ENCODE data around the gene PIK3C3.
"Not testable (repeated sequence)": the region's sequence is repeated elsewhere in the genome, so short reads cannot be mapped to it uniquely, and the experiment has no call there.

PIK3C3 gene

DNA sequence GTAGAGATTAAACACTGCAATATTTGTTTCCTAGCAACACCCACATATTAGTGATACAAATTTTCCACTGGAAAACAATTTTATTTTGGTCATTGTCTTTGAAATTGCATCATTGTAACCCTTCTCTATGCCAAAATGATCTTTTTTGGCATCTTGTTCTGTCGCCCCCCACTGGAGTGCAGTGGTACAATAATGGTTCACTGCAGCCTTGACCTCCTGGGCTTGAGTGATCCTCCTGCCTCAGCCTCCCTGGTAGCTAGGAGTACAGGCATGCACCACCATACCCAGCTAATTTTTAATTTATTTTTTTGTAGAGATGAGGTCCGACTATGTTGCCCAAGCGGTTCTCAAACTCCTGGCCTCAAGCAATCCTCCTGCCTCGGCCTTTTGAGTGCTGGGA is 117.4 kb downstream of the PIK3C3 start:
- no peak for DNase-seq (ENCODE audit: low read depth in 2 of 2)

DNA sequence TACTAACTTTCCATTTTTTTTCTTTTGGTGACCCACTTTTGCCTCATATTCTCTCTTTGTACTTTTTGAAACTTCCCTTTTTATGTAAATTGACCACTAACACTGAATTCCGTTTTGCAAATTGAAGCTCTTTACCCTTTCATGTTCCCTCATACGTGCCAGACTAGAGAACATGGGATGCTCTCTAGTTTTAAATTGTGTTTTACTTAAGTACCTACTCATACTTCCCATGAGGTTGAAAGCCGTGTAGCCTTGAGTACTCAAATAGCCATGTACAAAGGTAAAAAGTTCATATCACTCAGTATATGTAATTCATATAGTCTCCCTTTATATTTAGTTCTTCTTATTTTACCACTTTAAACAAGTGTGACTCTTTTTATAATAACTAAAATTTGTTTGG is 119.7 kb downstream of the PIK3C3 start:
- DNase-seq (ENCODE audit: low read depth in 2 of 2), result no peak

DNA sequence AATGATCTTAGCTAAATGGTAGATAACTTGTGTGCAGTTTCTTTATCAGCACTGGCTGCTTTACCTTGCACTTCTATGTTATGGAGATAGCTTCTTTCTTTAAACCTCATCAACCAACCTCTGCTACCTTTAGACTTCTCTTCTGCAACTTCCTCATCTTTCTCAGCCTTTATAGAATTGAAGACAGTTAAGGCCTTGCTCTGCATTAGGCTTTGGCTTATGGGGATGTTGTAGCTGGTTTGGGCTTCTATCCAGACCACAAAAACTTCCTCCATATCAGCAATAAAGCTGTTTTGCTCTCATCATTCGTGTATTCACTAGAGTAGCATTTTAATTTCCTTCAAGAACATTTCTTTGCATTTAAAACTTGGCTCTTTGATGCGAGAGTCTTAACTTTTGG is 123.7 kb downstream of the PIK3C3 start:
- no peak for DNase-seq (ENCODE audit: low read depth in 2 of 2)

DNA sequence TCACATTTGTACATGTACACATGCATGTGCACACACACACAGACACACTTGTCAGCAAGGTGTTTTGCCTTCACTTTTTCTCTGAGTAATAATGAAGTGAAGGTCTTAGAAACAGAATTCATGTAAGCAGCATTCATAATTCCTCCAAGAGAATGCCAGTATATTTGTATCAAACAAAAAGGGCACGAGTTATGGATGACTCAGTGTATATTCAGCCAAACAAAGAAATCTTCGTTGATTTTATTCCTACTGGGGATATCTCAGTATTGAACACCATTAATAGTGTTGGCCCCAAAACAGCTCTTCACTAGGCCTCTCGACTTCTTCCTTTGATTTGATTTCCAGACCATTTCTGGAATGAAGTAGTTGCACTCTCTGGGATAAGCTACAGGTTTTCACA is 125.3 kb downstream of the PIK3C3 start:
- no peak for DNase-seq (ENCODE audit: low read depth in 2 of 2)

DNA sequence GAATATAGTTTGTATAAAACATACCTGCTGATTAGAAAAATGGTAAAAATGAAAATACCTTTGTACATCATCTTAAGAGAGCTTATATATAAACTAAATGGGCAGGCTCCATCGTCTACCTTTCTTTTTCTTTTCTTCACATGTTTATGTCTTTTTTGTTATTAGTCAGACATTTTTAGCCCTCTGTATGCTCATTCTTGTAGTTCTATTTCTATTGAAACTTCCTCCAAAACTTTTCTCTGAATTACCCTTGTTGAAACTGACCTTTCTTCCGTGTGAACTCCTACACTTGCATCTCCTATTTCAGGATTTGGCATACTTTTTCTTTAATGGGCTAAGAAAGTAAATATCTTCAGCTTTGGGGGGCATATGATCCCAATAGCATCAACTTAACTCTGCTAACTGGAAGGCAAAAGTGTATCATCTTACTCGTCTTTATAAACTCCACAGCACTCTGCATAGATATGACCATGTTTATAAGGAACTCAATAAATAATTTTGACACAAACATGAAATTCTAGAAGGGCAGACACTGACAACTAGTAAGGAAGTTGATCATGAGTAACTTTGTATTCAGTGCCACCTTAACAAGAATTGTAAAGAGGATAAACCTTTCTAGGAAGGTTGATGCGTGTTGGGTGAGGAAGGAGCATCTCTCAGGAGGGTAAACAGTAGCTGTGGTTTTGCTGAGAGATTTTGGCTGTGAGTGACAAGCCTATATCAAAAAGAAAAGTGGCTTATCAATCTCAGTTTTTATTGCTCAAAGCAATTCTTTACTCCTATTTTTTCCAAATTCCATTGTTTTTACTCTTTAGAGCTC is 127.6 kb downstream of the PIK3C3 start:
- no peak for DNase-seq (ENCODE audit: low read depth in 2 of 2)

DNA sequence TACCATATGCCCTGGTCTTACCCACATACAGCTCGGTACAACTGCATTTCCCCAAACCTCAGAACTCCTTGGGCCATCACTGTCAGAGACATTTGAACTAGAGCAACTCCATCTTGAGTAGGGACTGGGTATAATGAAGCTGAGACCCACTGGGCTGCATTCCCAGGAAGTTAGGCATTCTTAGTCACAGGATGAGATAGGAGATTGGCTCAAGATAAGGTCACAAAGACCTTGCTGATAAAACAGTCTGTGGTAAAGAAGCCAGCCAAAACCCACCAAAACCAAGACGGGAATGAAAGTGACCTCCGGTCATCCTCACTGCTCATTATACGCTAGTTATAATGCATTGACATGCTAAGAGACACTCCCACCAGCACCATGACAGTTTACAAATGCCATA is 131.3 kb downstream of the PIK3C3 start:
- no peak for DNase-seq (ENCODE audit: low read depth in 2 of 2)

DNA sequence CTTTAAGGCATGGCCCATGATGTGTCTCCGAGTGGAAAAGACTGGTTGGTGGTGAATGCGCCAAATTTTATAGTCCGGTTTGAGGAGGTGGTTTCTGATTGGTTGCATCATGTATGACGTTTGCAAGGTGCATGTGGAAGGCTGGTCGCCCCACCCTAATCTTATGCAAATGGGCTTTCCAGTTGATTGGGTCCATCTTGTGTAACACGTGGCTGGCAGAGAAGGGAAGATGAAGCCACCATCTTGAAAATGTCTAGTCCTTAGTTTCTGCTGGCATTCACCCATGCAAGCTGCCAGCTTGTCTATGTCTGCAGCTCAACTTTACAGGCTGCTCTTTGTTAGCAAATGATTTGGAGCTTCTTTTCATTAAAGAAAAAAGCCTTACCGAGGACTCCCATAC is 132.2 kb downstream of the PIK3C3 start:
- DNase-seq (ENCODE audit: low read depth in 2 of 2), result no peak

DNA sequence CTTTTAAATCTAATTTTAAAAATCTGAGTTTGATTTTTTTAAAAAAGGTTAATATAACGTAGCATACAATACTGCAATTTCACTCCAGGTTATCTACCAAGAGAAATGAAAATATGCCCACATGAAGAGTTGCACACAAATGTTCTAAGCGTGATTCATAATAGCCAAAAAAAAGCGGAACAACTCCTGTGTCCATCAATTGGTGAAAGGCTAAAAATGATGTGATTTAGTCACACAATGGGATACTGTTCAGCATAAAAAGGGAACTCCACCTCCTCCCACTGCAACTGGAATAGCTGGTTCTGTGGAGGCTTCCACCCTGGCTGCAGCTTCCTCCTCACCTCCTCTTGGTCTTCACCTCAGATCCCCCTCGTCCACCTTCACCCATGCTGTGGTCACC is 132.8 kb downstream of the PIK3C3 start:
- no peak for DNase-seq (ENCODE audit: low read depth in 2 of 2)

DNA sequence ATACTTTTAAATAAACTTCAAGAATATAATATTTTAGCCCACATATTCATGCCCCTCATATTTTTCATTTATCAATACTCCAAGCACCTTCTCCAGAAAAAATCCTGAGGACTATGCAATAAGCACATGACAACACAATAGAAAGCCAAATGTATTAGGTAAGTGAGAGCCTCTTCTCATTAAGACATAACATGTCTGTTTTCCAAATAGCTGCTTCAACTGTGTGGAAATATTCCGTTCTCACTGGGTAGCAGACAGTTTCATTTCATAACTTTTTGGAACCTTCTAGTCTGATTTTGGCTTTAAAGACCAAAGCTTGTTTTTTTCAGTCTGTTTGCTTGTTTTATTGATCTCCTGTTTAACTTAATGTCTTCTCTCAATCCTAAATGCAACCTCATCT is 137.8 kb downstream of the PIK3C3 start:
- no peak for DNase-seq (ENCODE audit: low read depth in 2 of 2)

DNA sequence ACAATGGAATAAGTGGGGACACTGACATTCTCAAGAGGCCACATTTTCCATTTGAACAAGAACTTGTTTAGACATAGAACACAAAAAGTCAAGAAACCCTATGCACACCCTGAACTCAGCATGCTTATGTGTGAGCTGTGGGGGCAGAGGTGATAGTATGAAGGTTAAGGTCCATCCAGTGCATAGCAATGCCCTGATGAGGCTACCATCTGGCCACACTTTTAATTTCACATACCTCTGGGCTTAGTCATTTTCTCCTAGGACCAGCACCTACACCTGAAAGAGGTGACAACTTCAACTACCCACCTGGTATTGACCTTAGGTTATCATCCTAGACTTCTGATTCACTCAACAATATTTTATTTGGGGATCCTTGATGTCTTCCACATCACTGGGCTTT is 139.8 kb downstream of the PIK3C3 start:
- no peak for DNase-seq (ENCODE audit: low read depth in 2 of 2)

DNA sequence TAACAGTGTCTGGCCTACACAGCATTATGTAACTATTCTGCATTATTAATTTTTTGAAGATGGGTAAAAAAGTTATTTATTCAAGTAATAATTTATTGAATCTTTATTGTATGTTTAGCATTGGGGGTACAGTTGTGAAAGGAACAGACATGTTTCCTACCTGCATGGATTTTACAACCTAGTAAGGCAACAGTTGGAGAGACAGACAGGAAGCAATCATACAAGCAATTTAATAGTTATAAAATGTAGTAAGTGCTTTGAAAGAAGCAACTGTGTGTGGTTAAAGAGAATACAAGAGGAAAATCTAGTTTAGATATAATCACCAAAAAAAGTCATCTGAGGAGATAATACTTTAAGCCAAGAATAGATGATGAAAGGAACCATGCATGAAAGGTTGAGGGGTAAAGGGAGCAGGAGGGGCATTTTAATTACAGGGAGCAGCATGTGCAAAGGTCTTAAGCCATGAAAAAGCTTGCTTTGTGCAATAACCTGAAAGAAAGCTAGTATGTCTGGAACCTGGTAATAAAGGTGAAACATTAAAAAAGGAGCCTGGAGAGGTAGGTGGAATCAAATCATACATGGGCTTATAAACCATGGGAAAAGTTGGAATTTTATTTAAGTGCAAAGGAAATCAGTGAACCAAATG is 140.8 kb downstream of the PIK3C3 start:
- no peak for DNase-seq (ENCODE audit: low read depth in 2 of 2)

DNA sequence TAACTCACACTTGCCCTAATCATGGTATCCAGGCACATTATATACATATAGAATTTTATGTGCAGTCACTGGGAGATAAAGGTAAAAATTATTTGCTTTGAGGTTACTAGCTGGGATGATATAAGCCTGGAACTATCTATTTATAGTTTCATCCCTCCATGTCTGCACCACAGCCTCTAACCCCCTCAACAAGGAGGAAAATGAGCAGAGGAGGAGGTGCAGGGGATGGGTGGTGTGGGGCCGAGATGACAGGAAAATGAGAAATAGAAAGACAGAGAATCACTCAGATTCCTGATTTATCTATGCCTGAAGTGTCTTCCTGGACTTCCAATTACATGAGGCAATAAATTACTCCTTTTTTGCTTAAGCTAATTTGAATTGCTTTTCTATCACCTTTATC is 145.2 kb downstream of the PIK3C3 start:
- DNase-seq (ENCODE audit: low read depth in 2 of 2), result no peak

DNA sequence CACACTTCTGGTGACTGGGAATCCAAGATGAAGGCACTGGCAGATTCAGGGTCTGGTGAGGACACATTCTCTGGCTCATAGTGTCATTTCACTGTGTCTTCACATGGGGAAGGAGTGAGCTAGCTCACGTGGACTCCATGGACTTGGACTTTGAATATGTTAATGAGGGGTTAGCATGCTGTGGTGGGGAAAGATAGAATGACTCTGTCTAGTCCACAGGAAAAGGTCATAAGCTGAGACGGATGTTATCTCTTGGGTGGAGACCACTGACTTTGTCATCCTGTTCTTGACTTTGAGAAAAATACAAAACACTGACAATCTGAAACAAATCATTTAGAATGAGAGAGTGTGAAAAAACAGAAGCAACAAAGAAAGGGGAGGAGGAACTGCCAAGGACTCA is 145.9 kb downstream of the PIK3C3 start:
- DNase-seq (ENCODE audit: low read depth in 2 of 2), result no peak

DNA sequence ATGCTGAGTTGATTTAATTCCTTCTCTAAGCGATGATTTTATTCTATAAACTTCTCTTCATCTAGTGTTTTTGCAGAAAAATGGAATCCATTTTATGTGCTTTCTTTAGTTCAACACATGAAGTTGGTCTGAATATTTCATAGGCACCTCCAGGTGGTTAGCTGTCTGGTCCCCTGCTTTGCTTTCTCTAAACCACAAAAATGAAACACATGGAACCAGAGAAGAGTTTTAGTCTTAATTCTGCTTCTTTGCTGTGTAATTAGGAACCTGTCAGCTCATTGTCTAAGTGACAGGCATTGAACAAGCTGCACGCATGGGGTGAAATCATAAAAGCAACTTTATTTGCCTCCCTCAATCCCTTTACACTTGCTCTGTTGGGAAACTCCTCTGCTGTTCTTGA is 150.4 kb downstream of the PIK3C3 start:
- DNase-seq (ENCODE audit: low read depth in 2 of 2), result no peak

DNA sequence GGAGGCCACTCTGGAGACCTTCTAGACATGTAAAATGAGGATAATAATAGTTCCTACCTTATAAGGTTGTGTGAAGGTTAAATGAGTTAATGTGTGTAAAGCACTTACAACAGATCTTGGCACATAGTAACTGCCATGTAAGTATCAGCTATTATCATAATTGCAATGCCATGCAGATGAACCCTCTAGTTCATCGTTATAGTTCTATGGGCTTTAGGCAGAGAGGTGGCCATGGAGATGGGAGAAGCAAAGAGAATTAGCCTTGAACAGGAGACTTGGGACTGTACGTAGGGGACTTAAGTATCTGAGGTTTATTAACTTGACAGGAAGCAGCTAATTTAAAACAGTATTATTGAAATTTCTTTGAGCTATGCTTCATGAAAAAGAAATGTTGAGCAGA is 151.8 kb downstream of the PIK3C3 start:
- no peak for DNase-seq (ENCODE audit: low read depth in 2 of 2)

DNA sequence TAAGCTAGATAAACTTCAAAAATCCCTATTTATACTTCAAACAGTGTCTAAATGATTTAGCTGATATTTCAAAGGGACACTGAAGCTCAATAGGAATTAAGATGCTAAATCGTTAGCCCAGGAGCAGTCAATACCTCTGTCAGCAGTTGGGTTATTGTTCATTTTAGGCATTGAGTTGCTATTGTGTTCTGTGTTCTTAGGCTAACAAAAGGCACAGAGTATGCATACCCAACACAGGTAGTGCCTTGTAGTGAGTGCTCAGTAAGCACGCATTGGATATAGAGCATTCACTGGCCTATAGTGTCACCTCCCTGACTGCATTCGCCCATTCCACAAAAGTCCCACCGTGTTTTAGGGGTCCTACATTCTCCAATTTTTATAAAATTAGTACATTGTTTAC is 152.3 kb downstream of the PIK3C3 start:
- no peak for DNase-seq (ENCODE audit: low read depth in 2 of 2)

DNA sequence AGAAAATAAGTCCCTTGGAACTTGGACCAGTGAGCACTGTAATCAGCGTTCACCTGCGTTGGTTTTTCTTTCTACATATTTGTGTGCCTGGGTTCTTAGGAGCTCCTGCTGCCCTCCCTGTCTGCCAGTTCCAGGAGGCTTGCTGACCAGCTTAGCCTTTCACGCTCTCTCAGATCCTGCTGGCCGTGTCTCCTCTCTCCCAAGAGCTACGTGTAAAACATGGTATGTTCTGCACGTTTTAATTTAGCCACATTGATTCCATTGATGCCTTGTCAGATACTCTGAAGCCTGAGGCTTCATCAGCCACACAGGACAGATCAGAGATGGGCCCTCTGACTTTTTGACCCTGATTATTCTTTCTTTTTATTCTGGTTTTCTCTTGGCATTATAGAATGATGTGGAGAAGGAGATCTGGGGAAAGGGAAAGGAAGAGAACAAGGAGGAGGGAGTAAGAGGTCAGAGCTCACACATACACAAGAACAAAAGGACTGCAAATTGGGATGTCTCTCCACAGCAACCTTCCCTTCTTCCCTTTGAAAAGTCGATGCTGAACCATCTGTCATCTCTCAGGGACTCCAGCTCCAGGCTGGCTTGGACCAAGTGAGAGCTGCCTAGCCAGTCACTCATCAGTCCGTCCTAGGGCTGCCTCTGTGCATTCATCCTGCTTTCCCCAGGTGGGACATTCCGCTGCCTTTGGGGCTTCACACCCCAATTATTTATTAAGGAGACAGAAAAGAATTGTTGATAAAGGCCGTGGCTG is 152.8 kb downstream of the PIK3C3 start:
- DNase-seq (ENCODE audit: low read depth in 2 of 2), result no peak

DNA sequence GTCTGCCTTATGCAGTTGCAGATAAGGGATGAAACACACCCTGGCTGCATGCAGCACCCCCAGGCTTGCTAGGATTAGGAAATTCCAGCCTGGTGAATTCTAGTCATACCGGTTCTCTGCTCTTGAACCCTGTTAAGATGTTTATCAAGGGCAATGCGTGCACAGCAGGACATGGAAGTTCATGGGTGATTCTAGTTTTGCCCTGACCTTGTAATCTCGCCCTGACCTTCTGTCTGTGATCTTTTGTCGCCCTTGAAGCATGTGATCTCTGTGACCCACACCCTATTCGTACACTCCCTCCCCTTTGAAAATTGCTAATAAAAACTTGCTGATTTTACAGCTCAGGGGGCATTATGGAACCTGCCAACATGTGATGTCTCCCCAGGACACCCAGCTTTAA is 157.1 kb downstream of the PIK3C3 start:
- DNase-seq (ENCODE audit: low read depth in 2 of 2), result not testable (repeated sequence)

DNA sequence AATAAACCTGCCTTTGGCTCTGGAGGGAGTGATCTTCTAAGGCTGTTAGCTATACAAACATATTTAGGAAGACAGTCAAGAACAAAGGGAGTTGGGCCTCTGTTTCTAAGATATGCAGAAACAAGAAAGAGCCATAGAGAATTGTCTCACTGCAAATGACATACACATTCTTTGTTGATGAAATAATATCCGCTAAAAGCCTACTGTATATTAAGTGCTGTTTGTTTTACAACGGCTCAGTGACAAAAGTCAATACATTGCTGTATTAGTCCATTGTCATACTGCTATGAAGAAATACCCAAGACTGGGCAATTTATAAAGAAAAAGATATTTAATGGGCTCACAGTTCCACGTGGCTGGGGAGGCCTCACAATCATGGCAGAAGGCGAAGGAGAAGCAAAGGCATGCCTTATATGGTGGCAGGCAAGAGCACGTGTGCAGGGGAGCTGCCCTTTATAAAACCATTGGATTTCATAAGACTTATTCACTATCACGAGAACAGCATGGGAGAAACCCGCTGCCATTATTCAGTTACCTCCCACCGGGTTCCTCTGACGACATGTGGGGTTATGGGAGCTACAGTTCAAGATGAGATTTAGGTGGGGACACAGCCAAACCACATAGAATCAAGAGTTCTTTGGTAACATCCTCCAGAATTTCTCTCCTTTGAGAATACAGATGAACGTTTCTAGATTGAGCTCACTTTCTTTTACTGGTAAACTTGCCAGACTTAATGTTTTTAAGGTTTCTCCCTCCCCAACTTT is 157.8 kb downstream of the PIK3C3 start:
- DNase-seq (ENCODE audit: low read depth in 2 of 2), result no peak

DNA sequence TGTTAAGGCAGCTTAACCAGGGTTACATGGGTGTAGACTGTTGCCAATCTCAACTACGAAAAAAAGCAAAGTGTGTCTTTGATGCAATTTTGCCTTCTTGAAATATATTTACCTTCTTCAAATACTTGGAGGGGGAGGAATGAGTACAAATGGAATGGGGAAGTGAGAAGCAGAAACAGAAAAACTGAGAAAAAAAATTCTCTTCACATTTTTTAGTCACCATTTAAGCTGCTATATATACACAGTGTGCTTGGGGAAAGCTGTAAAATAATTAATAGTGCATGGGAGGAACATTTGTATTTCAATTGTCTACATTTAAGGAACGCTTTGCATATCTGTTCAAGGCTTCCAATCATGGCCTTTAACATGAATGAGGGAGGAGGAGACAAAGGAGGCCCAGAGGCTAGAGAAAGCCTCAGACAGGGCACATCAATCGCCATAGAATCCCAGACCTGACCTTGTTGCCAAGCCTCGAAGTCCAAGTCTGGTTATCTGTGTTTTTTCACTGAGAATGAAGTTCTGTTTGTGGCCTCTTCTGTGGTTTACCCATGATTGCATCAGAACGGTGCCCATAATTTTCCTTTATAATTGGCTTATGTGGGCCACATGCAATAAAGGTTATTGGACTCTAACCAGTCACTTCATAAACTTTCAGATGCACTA is 158.6 kb downstream of the PIK3C3 start:
- no peak for DNase-seq (ENCODE audit: low read depth in 2 of 2)

DNA sequence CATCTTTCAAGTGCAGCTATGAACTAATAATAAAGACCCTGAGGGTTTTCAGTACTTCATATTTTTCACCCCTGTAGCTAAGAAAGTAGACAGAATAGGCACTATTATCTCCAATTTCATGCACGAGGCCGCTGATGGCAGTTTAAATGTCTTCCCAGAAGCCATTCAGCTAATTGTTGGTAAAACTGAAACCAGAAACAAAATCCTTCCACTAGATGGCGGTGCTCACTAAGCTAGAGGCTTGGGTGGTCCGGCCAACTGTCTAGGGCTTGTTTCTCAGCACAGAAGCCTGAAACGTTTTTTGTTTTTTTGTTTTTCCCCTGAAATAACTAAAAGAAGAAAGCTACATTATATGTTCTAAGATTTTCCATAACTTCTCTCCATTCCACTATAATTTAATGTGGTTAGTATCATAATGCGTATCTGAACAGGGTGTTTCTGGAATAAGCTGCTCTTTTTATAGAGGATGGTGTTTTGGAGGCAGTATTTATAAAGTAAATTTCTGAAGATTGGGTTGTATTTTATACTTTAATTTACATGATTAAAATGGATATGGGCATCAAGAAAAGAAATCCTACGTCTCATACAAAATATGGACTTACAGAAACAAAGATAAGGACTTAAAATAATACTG is 159.4 kb downstream of the PIK3C3 start:
- DNase-seq (ENCODE audit: low read depth in 2 of 2), result peak in 1 of 2 donors; percentile 6
